ENCODE data around the gene ZBTB8B.

The ZBTB8B gene

DNA sequence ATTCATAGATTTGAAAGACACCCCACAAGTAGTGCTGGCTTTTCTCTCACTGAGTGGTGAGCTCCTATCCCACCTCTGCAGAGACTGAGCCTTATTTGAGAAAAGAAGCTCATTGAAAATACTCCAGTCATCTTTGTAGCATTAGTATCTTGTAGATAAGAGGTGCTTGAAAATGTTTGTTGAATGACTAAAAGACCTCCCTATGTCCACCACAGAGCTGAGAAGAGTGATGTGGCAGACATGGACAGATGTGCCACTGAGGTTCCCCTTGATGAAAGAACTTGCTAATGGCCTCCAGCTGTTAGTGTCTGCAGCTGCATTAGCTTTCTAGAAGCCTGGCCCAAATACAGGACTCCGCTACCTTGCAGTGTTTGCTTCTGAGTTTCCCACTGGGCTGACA is 45.1 kb downstream of the ZBTB8B start:
- no peak for DNase-seq
